Peyer's patch (tissue), 4 donors: ENCODE data around the gene TNS3.

Experiments used
- POLR2A ChIP-seq, 2 donors: fragments of 450-650 bp; IDR thresholded peaks; one replicate each; pipeline ENCODE4 v1.5.1; 2017; ENCODE audit warnings: antibody characterized with exemption in 2 of 2, mild to moderate bottlenecking in 2 of 2, moderate library complexity in 2 of 2
- TF ChIP-seq, protein P1 (sequence below), 6 experiments: fragments of 450-650 bp in 4 of 6; fragments of 200-600 bp in 2 of 6; sonication (generic) in 1 of 6; IDR thresholded peaks; one replicate each; pipeline ENCODE4 v1.5.1; 2017 to 2019; ENCODE audit warnings: antibody characterized with exemption in 6 of 6, mild to moderate bottlenecking in 3 of 6, moderate library complexity in 1 of 6

DNA sequence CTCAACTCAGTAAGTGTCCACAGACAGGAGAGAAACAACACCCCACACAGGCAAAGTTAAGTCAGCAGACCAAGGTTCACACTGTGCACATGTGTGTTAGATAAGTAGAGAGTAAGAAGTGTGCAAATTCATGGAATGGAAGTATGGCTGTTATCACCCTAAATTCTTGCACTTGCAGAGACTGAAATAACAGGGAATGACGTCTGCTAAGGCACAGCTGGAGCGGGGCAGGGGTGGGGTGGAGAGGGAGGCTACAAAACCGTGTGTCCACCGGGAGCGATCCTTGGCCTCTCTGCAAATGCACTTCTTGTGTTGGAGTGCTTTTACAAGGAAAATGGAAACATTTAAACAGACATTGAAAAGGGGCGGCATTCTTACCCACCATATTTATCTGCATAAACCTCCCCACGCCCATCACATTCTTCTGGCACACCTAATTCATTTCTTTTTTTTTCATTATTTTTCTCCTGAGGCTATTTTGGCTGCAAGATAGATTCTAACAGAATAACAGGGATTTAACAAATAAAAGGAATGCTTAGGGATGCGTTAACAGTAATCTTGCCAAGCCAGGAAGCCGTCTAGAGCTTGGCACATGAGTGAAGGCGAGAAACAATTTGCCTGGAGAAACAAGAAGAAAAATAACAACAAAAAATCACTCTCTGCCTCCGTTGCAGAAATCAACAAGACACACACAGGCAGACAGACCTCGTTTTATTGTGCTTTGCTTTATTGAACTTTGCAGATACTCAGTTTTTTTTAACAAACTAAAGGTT, 30.1 kb downstream of the TNS3 start:
- TF ChIP-seq, protein P1, sequence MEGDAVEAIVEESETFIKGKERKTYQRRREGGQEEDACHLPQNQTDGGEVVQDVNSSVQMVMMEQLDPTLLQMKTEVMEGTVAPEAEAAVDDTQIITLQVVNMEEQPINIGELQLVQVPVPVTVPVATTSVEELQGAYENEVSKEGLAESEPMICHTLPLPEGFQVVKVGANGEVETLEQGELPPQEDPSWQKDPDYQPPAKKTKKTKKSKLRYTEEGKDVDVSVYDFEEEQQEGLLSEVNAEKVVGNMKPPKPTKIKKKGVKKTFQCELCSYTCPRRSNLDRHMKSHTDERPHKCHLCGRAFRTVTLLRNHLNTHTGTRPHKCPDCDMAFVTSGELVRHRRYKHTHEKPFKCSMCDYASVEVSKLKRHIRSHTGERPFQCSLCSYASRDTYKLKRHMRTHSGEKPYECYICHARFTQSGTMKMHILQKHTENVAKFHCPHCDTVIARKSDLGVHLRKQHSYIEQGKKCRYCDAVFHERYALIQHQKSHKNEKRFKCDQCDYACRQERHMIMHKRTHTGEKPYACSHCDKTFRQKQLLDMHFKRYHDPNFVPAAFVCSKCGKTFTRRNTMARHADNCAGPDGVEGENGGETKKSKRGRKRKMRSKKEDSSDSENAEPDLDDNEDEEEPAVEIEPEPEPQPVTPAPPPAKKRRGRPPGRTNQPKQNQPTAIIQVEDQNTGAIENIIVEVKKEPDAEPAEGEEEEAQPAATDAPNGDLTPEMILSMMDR (IDR thresholded peaks at IDR 0.05): no peak
- TF ChIP-seq POLR2A (IDR thresholded peaks at IDR 0.05): no peak
